Fibroblast of skin of back (primary cell): ENCODE results near the gene KCNQ2.
"Not testable (repeated sequence)": the region's sequence is repeated elsewhere in the genome, so short reads cannot be mapped to it uniquely, and the experiment has no call there.

Experiments used
- DNase-seq: peaks from one replicate; pipeline ENCODE4 v3.0.0-alpha.2; 2013

KCNQ2 gene

GRCh38 chr20:63490416-63490815 is 18.0 kb upstream of the KCNQ2 start:
- no peak for DNase-seq

GRCh38 chr20:63488315-63489251 is 16.1 kb upstream of the KCNQ2 start:
- no peak for DNase-seq

GRCh38 chr20:63487781-63488241 is 15.4 kb upstream of the KCNQ2 start:
- no peak for DNase-seq

GRCh38 chr20:63487116-63487764 is 14.8 kb upstream of the KCNQ2 start:
- DNase-seq, result no peak

- no peak for DNase-seq
Observed at GRCh38 chr20:63486300-63486855, 13.9 kb upstream of the KCNQ2 start.

- no peak for DNase-seq
Observed at GRCh38 chr20:63484651-63485403, 12.4 kb upstream of the KCNQ2 start.

- DNase-seq, result no peak
Observed at GRCh38 chr20:63484236-63484635, 11.8 kb upstream of the KCNQ2 start.

GRCh38 chr20:63483834-63484233 is 11.4 kb upstream of the KCNQ2 start:
- DNase-seq, result no peak

- DNase-seq, result no peak
Observed at GRCh38 chr20:63482021-63482587, 9.6 kb upstream of the KCNQ2 start.

- DNase-seq, result no peak
Observed at GRCh38 chr20:63481503-63481902, 9.0 kb upstream of the KCNQ2 start.

GRCh38 chr20:63479695-63480419 is 7.4 kb upstream of the KCNQ2 start:
- not testable (repeated sequence) for DNase-seq

- DNase-seq, result no peak
Observed at GRCh38 chr20:63478346-63479302, 6.2 kb upstream of the KCNQ2 start.

- no peak for DNase-seq
Observed at GRCh38 chr20:63477944-63478343, 5.5 kb upstream of the KCNQ2 start.

GRCh38 chr20:63477061-63477616 is 4.7 kb upstream of the KCNQ2 start:
- DNase-seq, result no peak

- peak; percentile 38 for DNase-seq
Observed at GRCh38 chr20:63475209-63475608, 2.8 kb upstream of the KCNQ2 start.

GRCh38 chr20:63473555-63474449 is 1.3 kb upstream of the KCNQ2 start:
- no peak for DNase-seq

GRCh38 chr20:63472862-63473390 is 471 bp upstream of the KCNQ2 start:
- DNase-seq, result no peak

GRCh38 chr20:63471717-63471980 is 806 bp downstream of the KCNQ2 start:
- DNase-seq, result no peak
